ENCODE measurements around the gene ISL2.
"Not testable (repeated sequence)": the region's sequence is repeated elsewhere in the genome, so short reads cannot be mapped to it uniquely, and the experiment has no call there.

GRCh38 chr15:76294463-76294862 is 42.1 kb upstream of the ISL2 start:
- TF ChIP-seq CTCF (IDR thresholded peaks at IDR 0.05; ENCODE audit: insufficient read depth, low read length, poor library complexity, severe bottlenecking); EZH2phosphoT487 (conservative IDR thresholded peaks at IDR 0.05; ENCODE audit: low read length): not testable (repeated sequence)

All from SU-DHL-6 (cell line).